ENCODE data around the gene IL12A.

Gene IL12A

GRCh38 chr3:160006282-160007163 is 17.9 kb downstream of the IL12A start:
- DNase-seq (ENCODE audit: extremely low spot score): peak; percentile 53
- peak; percentile 63 for TF ChIP-seq CTCF (IDR thresholded peaks at IDR 0.05; ENCODE audit: control extremely low read depth, extremely low read depth, low read depth, missing control alignments)
- ChIA-PET CTCF (interaction anchor here (0.9 to 14.7 kb wide), 26 partner anchors 9 to 684 kb away, joined by 3 to 394 read pairs (median 5); partner anchors contain the start of gene IL12A), POLR2A (no interaction called here)

- CTCF ChIA-PET: interaction anchor here (0.6 to 14.7 kb wide), 4 partner anchors 18 to 212 kb away, joined by 3 to 394 read pairs (median 138); partner anchors contain the start of gene IL12A
- DNase-seq (ENCODE audit: extremely low spot score): no peak
- no peak for TF ChIP-seq CTCF (IDR thresholded peaks at IDR 0.05; ENCODE audit: control extremely low read depth, extremely low read depth, low read depth, missing control alignments)
- POLR2A ChIA-PET: no interaction called here
These were observed 20.3 kb downstream of the IL12A start for GRCh38 chr3:160008961-160009360.

- CTCF ChIA-PET: interaction anchor here (0.6 to 14.7 kb wide), 4 partner anchors 19 to 212 kb away, joined by 3 to 394 read pairs (median 138); partner anchors contain the start of gene IL12A
- no peak for TF ChIP-seq CTCF (IDR thresholded peaks at IDR 0.05; ENCODE audit: control extremely low read depth, extremely low read depth, low read depth, missing control alignments)
These were observed 20.9 kb downstream of the IL12A start for GRCh38 chr3:160009525-160009924.

GRCh38 chr3:160010578-160010977 is 21.9 kb downstream of the IL12A start:
- ChIA-PET CTCF (interaction anchor here (1.1 to 14.7 kb wide), 6 partner anchors 8 to 185 kb away, joined by 3 to 394 read pairs (median 6); partner anchors contain the start of gene IL12A), POLR2A (interaction anchor here (1.4 kb wide), 1 partner anchor 17 kb away, joined by 3 read pairs; no protein-coding TSS in a partner anchor)
- DNase-seq (ENCODE audit: extremely low spot score): peak; percentile 62
- TF ChIP-seq CTCF (IDR thresholded peaks at IDR 0.05; ENCODE audit: control extremely low read depth, extremely low read depth, low read depth, missing control alignments): no peak

More at GRCh38 chr3:160009525-160009924, 20.9 kb downstream of the IL12A start:
- POLR2A ChIA-PET: no interaction called here
- DNase-seq (ENCODE audit: extremely low spot score): no peak

GRCh38 chr3:160012108-160012507 is 23.5 kb downstream of the IL12A start:
- POLR2A ChIA-PET: interaction anchor here (0.6 kb wide), 1 partner anchor 61 kb away, joined by 3 read pairs; no protein-coding TSS in a partner anchor
- CTCF ChIA-PET: interaction anchor here (1.1 to 14.7 kb wide), 11 partner anchors 9 to 125 kb away, joined by 3 to 394 read pairs (median 7); partner anchors contain the start of gene IL12A
- peak; percentile 72 for DNase-seq (ENCODE audit: extremely low spot score)
- no peak for TF ChIP-seq CTCF (IDR thresholded peaks at IDR 0.05; ENCODE audit: control extremely low read depth, extremely low read depth, low read depth, missing control alignments)

GRCh38 chr3:160016972-160017371 is 28.3 kb downstream of the IL12A start:
- ChIA-PET POLR2A (no interaction called here), CTCF (interaction anchor here (3.5 to 3.7 kb wide), 2 partner anchors 11 to 132 kb away, joined by 21 to 26 read pairs; no protein-coding TSS in a partner anchor)
- no peak for TF ChIP-seq CTCF (IDR thresholded peaks at IDR 0.05; ENCODE audit: control extremely low read depth, extremely low read depth, low read depth, missing control alignments)
- no peak for DNase-seq (ENCODE audit: extremely low spot score)

Measured in GM10248 (cell line).